Stimulated activated CD4-positive, alpha-beta T cell treated with anti-CD3 and anti-CD28 coated beads, TNF-alpha, amount 100 ng/mL, for 24 hours (primary cell): ENCODE measurements around the gene FGD5.

Source experiments
- DNase-seq, 3 experiments: peaks; one replicate each; pipeline ENCODE4 v3.0.0-alpha.2; 2020; ENCODE audit warnings: low read depth in 3 of 3

Gene FGD5

GRCh38 chr3:14824646-14825045, 5.9 kb downstream of the FGD5 start:
- DNase-seq, result no peak

GRCh38 chr3:14826069-14826468, 7.3 kb downstream of the FGD5 start:
- no peak for DNase-seq

GRCh38 chr3:14827776-14828175, 9.0 kb downstream of the FGD5 start:
- no peak for DNase-seq

- no peak for DNase-seq
Observed at GRCh38 chr3:14829811-14830210, 11.0 kb downstream of the FGD5 start.

GRCh38 chr3:14831916-14832450, 13.2 kb downstream of the FGD5 start:
- DNase-seq, result no peak

- DNase-seq, result no peak
Observed at GRCh38 chr3:14832975-14833722, 14.4 kb downstream of the FGD5 start.

GRCh38 chr3:14834121-14834520, 15.4 kb downstream of the FGD5 start:
- no peak for DNase-seq

- DNase-seq, result no peak
Observed at GRCh38 chr3:14834807-14835466, 16.2 kb downstream of the FGD5 start.

GRCh38 chr3:14836049-14836468, 17.3 kb downstream of the FGD5 start:
- DNase-seq, result no peak

- DNase-seq, result no peak
Observed at GRCh38 chr3:14837186-14837877, 18.6 kb downstream of the FGD5 start.

- no peak for DNase-seq
Observed at GRCh38 chr3:14837878-14838258, 19.1 kb downstream of the FGD5 start.

GRCh38 chr3:14839236-14839635, 20.5 kb downstream of the FGD5 start:
- no peak for DNase-seq

- no peak for DNase-seq
Observed at GRCh38 chr3:14841836-14842235, 23.1 kb downstream of the FGD5 start.

- no peak for DNase-seq
Observed at GRCh38 chr3:14842277-14842676, 23.5 kb downstream of the FGD5 start.

GRCh38 chr3:14843321-14843720, 24.6 kb downstream of the FGD5 start:
- no peak for DNase-seq

- DNase-seq, result no peak
Observed at GRCh38 chr3:14844386-14845170, 25.8 kb downstream of the FGD5 start.

GRCh38 chr3:14845180-14845579, 26.4 kb downstream of the FGD5 start:
- DNase-seq, result no peak

GRCh38 chr3:14845826-14846225, 27.1 kb downstream of the FGD5 start:
- DNase-seq, result no peak

- no peak for DNase-seq
Observed at GRCh38 chr3:14846226-14846880, 27.6 kb downstream of the FGD5 start.

- DNase-seq, result no peak
Observed at GRCh38 chr3:14847613-14848541, 29.1 kb downstream of the FGD5 start.
